Panc1 (cell line): ENCODE results near the gene TMEM235. TPM values are rescaled to one million over a fixed set of nuclear protein-coding genes. Genes with fewer than 3 reads are reported as not detected.

Experiments used
- ATAC-seq: fragments of 200-7000 bp; cut with Tn5 transposase; 2 replicates; pipeline ENCODE4 v1.9.1; 2020; ENCODE audit warnings: mild to moderate bottlenecking, moderate library complexity
- BruUV-seq: library from RNA; stranded (reverse); fragments of 400-500 nt; replicated peaks from 2 replicates; lab custom pipeline; 2021; lab: Mats Ljungman, UMichigan
- CTCF ChIA-PET: fragments of 300-600 bp; sonication (Branson Sonifier 250); formaldehyde crosslinking; loops from one replicate; lab custom pipeline; 2022; ENCODE audit warnings: antibody characterized with exemption; lab: Charles Lee
- POLR2A ChIA-PET: fragments of 300-600 bp; sonication (Branson Sonifier 250); formaldehyde crosslinking; loops from one replicate; lab custom pipeline; 2022; ENCODE audit warnings: antibody characterized with exemption; lab: Charles Lee
- DNase-seq: peaks from one replicate; pipeline ENCODE4 v3.0.0-alpha.2; 2010; ENCODE audit warnings: low read depth, low spot score
- H3K27ac ChIP-seq: 2 replicates; pipeline ENCODE4 v1.5.1; 2011; ENCODE audit warnings: mild to moderate bottlenecking, low read length, inconsistent platforms
- H3K27me3 ChIP-seq: fragments of 200-500 bp; sonication (Bioruptor generic); 2 replicates; pipeline ENCODE4 v1.6.0; 2014; ENCODE audit warnings: low read length, inconsistent platforms; ENCODE audit not compliant: control insufficient read depth, insufficient read depth
- H3K36me3 ChIP-seq: fragments of 200-500 bp; sonication (Bioruptor generic); 2 replicates; pipeline ENCODE4 v1.5.1; 2014; ENCODE audit warnings: inconsistent platforms, mild to moderate bottlenecking, low read length, moderate library complexity; ENCODE audit not compliant: control insufficient read depth, insufficient read depth
- H3K4me1 ChIP-seq: 2 replicates; pipeline ENCODE4 v1.5.1; 2011; ENCODE audit warnings: inconsistent platforms, mild to moderate bottlenecking, low read length, moderate library complexity; ENCODE audit not compliant: control insufficient read depth, insufficient read depth
- H3K4me3 ChIP-seq, 2 experiments: 2 replicates each; pipeline ENCODE4 v1.5.1; 2011 to 2012; ENCODE audit warnings: low read depth in 2 of 2, low read length in 2 of 2, mild to moderate bottlenecking in 2 of 2, inconsistent platforms in 1 of 2, moderate library complexity in 1 of 2
- H3K9me3 ChIP-seq: fragments of 200-500 bp; sonication (Bioruptor generic); 2 replicates; pipeline ENCODE4 v1.5.1; 2014; ENCODE audit warnings: low read depth, mild to moderate bottlenecking, inconsistent platforms, low read length, moderate library complexity; ENCODE audit not compliant: control insufficient read depth, insufficient read depth
- POLR2AphosphoS5 ChIP-seq: IDR thresholded peaks from 2 replicates; pipeline ENCODE4 v1.6.1; 2012; ENCODE audit warnings: mild to moderate bottlenecking, low read depth, low read length, moderate library complexity
- SIN3A ChIP-seq: IDR thresholded peaks from 2 replicates; pipeline ENCODE4 v1.6.1; 2012; ENCODE audit warnings: low read depth, mild to moderate bottlenecking, low read length, moderate library complexity, borderline replicate concordance; ENCODE audit not compliant: insufficient read depth
- TCF7L2 ChIP-seq: IDR thresholded peaks from 2 replicates; pipeline ENCODE4 v1.6.1; 2011; ENCODE audit warnings: mild to moderate bottlenecking, low read depth, low read length, inconsistent platforms
- in situ Hi-C: cut with HindIII; loops from 2 replicates; pipeline ENCODE4 v1.10.0; 2016; ENCODE audit warnings: low sequenced_read_pairs, low pct_unique_long_range_greater_than_20kb
- intact Hi-C: fragments of 100-400 bp; cut with micrococcal nuclease; formaldehyde crosslinking; loops from one replicate; pipeline ENCODE4 v1.10.0; 2022; ENCODE audit not compliant: unreplicated experiment
- total RNA-seq: library from RNA; stranded (reverse); gene quantifications from one replicate; pipeline ENCODE4 v1.2.1, GENCODE V29; 2021; ENCODE audit not compliant: unreplicated experiment
- TF ChIP-seq, protein P1 (sequence below): fragments of 450-650 bp; IDR thresholded peaks from 2 replicates; pipeline ENCODE4 v1.5.1; 2017; ENCODE audit warnings: mild to moderate bottlenecking
- TF ChIP-seq, protein P2 (sequence below), 2 experiments: IDR thresholded peaks; 2 replicates each; pipeline ENCODE4 v1.6.1; 2011 to 2012; ENCODE audit warnings: low read depth in 2 of 2, control low read depth in 1 of 2, low read length in 1 of 2, mild to moderate bottlenecking in 1 of 2, moderate library complexity in 1 of 2; ENCODE audit not compliant: insufficient read depth in 1 of 2

TMEM235 gene
- total RNA-seq, 1 experiment from 2014 or later = not detected

DNA sequence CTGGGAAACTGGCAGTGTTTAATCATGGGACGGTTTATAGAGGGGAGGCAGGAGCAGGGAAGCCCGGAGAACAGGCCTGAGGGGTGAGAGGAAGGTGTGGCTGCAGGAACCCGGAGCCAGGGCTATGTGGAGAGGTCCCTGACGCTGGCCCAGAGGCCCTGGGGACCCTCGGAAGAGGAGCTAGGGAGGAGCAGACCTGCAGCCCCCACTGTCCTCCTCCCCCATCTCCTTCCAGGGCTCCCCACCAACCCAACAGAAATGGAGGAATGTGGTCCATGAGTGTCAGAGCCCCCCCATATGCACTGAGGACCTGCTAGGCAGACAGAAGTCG is 20.3 kb downstream of the TMEM235 start:
- CTCF ChIA-PET = interaction anchor here (0.5 to 2.4 kb wide), 13 partner anchors 16 to 246 kb away, joined by 3 to 12 read pairs (median 4); no protein-coding TSS in a partner anchor
- no peaks in the 10 kb centered on the region for H3K36me3 ChIP-seq
- no TSS peak for BruUV-seq
- no peaks in the 10 kb centered on the region for H3K9me3 ChIP-seq
- H3K4me3 ChIP-seq = no peak overlapping the region
- POLR2A ChIA-PET = interaction anchor here (0.5 kb wide), 1 partner anchor 41 kb away, joined by 3 read pairs; no protein-coding TSS in a partner anchor
- no peak overlapping the region; the same call in 1 of the 2 replicates for H3K27ac ChIP-seq
- no peaks in the 10 kb centered on the region for H3K27me3 ChIP-seq
- ATAC-seq (peak; percentile 0; the same call in 1 of the 2 replicates), DNase-seq (no peak)
- intact Hi-C loops = loop anchor here (5.0 kb wide), 1 partner anchor 171 kb away; no protein-coding TSS in a partner anchor
- no peak for TF ChIP-seq SIN3A
- TF ChIP-seq, protein P1, sequence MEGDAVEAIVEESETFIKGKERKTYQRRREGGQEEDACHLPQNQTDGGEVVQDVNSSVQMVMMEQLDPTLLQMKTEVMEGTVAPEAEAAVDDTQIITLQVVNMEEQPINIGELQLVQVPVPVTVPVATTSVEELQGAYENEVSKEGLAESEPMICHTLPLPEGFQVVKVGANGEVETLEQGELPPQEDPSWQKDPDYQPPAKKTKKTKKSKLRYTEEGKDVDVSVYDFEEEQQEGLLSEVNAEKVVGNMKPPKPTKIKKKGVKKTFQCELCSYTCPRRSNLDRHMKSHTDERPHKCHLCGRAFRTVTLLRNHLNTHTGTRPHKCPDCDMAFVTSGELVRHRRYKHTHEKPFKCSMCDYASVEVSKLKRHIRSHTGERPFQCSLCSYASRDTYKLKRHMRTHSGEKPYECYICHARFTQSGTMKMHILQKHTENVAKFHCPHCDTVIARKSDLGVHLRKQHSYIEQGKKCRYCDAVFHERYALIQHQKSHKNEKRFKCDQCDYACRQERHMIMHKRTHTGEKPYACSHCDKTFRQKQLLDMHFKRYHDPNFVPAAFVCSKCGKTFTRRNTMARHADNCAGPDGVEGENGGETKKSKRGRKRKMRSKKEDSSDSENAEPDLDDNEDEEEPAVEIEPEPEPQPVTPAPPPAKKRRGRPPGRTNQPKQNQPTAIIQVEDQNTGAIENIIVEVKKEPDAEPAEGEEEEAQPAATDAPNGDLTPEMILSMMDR = no peak
- no peak for TF ChIP-seq TCF7L2
- TF ChIP-seq, protein P2, sequence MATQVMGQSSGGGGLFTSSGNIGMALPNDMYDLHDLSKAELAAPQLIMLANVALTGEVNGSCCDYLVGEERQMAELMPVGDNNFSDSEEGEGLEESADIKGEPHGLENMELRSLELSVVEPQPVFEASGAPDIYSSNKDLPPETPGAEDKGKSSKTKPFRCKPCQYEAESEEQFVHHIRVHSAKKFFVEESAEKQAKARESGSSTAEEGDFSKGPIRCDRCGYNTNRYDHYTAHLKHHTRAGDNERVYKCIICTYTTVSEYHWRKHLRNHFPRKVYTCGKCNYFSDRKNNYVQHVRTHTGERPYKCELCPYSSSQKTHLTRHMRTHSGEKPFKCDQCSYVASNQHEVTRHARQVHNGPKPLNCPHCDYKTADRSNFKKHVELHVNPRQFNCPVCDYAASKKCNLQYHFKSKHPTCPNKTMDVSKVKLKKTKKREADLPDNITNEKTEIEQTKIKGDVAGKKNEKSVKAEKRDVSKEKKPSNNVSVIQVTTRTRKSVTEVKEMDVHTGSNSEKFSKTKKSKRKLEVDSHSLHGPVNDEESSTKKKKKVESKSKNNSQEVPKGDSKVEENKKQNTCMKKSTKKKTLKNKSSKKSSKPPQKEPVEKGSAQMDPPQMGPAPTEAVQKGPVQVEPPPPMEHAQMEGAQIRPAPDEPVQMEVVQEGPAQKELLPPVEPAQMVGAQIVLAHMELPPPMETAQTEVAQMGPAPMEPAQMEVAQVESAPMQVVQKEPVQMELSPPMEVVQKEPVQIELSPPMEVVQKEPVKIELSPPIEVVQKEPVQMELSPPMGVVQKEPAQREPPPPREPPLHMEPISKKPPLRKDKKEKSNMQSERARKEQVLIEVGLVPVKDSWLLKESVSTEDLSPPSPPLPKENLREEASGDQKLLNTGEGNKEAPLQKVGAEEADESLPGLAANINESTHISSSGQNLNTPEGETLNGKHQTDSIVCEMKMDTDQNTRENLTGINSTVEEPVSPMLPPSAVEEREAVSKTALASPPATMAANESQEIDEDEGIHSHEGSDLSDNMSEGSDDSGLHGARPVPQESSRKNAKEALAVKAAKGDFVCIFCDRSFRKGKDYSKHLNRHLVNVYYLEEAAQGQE (IDR thresholded peaks at IDR 0.05; ENCODE audit: insufficient read depth in 1 of 2, low read depth in 2 of 2, low read length in 1 of 2) = no peak
- TF ChIP-seq POLR2AphosphoS5 = no peak
- H3K4me1 ChIP-seq = peaks cover 16% of the 10 kb centered on the region
- in situ Hi-C loops = no loop called here

DNA sequence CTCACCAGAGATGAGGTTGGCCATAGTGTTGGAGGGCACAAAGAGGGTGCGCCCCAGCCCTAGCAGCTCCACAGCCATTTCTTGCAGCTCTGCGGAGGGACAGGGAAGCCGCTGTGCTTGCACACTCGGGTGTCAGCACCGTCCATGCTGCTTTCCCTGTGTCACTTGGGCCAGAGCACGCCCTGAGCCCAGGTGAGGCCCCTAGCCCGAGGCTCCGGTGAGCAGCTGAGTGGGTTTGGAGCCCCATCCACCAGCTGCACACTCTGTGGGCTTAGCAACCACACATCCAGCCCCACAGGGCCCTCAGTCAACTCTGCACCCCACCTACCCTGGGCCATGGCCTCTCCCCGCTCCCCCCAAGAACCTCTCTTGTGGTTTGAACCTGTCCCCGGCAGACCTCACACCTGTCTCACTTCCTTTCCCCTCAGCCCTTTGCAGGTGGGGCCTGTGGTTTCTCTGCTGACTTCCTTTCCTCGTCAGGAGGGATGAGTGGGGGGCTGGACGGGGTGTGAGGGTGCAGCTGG is 20.7 kb downstream of the TMEM235 start:
- POLR2A ChIA-PET = no interaction called here
- H3K36me3 ChIP-seq = no peaks in the 10 kb centered on the region
- peaks cover 19% of the 10 kb centered on the region for H3K4me1 ChIP-seq
- H3K27me3 ChIP-seq = no peaks in the 10 kb centered on the region
- H3K9me3 ChIP-seq = no peaks in the 10 kb centered on the region
- no peak overlapping the region for H3K27ac ChIP-seq
- no peak for DNase-seq
- intact Hi-C loops = loop anchor here (5.0 kb wide), 1 partner anchor 170 kb away; no protein-coding TSS in a partner anchor
- no TSS peak for BruUV-seq
- H3K4me3 ChIP-seq = no peak overlapping the region
- ATAC-seq = no peak
- in situ Hi-C loops = no loop called here
- TF ChIP-seq POLR2AphosphoS5 = no peak
- TF ChIP-seq, protein P1 = no peak
- no peak for TF ChIP-seq TCF7L2
- TF ChIP-seq, protein P2 (IDR thresholded peaks at IDR 0.05; ENCODE audit: insufficient read depth in 1 of 2, low read depth in 2 of 2, low read length in 1 of 2) = no peak
- TF ChIP-seq SIN3A = no peak
- CTCF ChIA-PET = interaction anchor here (1.6 to 2.4 kb wide), 3 partner anchors 18 to 233 kb away, joined by 5 to 10 read pairs (median 9); no protein-coding TSS in a partner anchor
